HTR-8/SVneo (cell line): Measurements from ENCODE around the gene REXO5.
"Not testable (repeated sequence)": the region's sequence is repeated elsewhere in the genome, so short reads cannot be mapped to it uniquely, and the experiment has no call there.

Experiments
- DNase-seq: peaks from one replicate; pipeline ENCODE4 v3.0.0; 2011; ENCODE audit warnings: low spot score, mixed read lengths; ENCODE audit not compliant: insufficient read length
- FAIRE-seq: peaks from 2 replicates; lab custom pipeline; 2011; peaks lifted over from hg19 to GRCh38; lab: Jason Lieb, UNC

Gene REXO5

GRCh38 chr16:20846030-20846429, 39.7 kb downstream of the REXO5 start:
- FAIRE-seq (no peak), DNase-seq (no peak)

- FAIRE-seq: no peak
- no peak for DNase-seq
Measured at GRCh38 chr16:20846551-20846950, 40.2 kb downstream of the REXO5 start.

DNA sequence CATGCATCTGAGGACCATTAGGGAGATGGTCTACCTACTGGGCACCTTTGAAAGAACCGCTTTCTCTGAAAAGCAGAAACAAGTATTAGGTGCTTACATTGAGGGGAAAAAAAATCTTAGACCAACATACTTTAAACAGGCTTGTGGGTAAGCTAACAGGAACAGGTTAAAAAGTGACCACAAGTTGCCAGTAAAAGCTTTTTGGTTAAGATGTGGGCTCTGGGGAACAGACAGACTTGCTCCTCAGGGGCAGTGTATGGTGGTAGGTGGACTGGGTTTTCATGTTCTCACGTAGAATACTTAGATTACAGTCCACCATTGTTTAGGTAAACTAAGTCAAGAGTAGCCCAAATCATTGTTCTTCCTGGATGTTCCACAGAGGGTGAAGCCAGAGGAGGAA, 41.2 kb downstream of the REXO5 start:
- FAIRE-seq: no peak
- DNase-seq: no peak

GRCh38 chr16:20849589-20850390, 43.5 kb downstream of the REXO5 start:
- peak; percentile 36 for DNase-seq

DNA sequence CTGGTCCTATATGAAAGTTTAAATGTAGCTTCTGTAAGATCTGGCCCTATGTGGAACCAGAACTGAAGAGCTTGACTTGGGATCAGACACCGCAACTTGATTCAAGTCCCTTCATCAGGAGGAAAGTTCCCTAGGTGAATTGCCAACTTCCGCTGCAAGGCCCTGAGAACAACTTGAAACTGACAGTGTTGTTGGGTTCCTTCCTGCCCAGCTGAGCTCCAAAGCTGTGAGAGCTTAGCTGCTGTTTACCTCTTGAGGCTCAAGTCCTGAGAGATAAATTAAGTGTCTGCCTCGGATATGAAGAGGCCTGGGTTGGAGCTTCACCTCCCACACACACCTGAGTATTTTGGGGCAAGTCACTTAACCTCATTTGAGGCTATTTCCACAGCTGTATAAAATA, 44.7 kb downstream of the REXO5 start:
- no peak for FAIRE-seq
- no peak for DNase-seq

More at GRCh38 chr16:20849589-20850390, 43.5 kb downstream of the REXO5 start:
- no peak for FAIRE-seq

GRCh38 chr16:20851601-20852000, 45.3 kb downstream of the REXO5 start:
- FAIRE-seq: no peak
- DNase-seq: peak; percentile 47

DNA sequence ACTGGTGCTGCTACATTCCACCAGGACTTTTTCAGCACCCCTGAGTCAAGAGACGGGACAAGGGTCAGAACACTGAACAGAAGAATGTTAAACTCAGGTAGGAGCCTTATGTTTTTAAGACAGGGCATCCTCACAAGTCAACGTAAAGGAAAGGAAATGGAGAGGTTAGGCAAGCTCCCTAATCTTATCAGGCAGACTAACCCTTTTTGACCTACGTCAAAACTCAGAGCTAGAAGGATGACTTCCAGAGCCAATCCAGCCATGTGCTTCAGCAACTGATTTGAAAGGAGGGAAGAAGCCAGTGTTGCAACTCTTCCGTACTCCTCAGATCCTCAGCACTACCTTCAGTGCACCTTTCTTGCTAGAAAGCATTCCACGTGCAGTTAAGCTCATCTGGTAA, 46.8 kb downstream of the REXO5 start:
- DNase-seq (no peak), FAIRE-seq (no peak)

DNA sequence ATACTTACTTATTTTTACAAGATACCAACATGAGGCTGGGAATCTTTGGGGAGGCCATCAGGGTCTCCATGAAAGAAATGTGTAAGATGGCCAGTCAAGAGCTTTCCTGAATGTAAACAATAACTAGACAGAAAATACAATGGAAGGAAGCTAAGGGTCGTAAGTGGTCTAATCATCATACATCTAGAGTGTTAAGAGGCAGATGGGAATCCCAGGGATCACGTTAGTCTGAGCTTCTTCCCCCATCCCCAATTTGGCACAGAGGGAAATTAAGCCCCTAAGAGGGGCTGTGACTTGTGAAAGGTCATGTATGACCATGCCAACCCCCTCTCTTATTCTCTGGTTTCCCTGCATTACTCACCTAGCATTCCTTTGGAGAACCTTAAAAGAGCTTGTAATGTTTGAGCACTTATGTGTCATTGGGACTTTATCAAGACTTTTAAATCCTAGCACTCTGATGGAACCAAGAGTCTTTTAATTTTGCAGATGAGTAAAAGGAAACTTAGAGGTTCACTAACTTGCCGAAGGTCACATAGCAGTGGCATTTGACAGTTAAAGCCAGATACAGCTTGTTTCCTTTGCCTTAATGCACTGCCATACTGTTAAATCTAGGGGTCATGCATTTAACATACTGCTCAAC, 47.8 kb downstream of the REXO5 start:
- FAIRE-seq (no peak), DNase-seq (no peak)

DNA sequence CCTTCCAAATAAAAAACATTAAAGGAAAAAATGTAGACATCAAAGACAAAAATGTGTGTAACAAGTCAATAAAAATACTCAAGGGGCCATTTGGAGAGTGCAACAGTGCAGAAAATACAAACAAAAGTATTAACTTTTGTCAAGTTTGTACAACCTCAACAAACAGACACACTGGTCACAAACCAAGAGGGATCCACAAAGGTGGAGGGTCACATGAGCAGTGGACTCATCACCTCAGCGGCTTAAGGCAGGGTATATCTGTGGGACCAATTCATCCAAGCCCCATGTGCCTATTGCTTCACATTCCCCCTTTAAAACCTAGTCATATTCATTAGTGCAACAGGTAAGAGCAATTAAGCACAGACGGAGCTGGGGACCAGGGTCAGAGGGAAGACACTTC, 48.6 kb downstream of the REXO5 start:
- DNase-seq (no peak), FAIRE-seq (no peak)

GRCh38 chr16:20857281-20857680, 51.0 kb downstream of the REXO5 start:
- FAIRE-seq: no peak
- no peak for DNase-seq

GRCh38 chr16:20859229-20859628, 52.9 kb downstream of the REXO5 start:
- FAIRE-seq: no peak
- no peak for DNase-seq

DNA sequence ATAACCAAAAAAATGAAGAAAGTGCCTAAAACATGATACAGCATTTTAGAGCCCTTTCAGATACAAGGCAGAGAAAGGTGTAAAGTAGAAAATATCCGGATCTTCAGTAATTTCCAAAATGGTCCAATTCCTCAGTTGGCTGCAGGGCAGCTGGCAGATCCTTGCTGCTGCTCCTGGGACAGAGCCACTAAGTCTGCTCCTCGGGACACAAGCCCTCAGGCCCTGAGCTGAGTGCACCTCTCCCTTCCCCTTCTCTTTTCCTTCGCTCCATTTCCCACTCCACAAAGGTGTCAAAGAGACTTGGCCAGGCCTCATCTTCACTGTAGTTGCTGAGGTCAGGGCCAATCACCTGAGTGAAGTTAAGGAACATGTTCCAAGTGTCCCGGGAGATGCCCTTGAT, 53.4 kb downstream of the REXO5 start:
- no peak for DNase-seq
- FAIRE-seq: no peak

DNA sequence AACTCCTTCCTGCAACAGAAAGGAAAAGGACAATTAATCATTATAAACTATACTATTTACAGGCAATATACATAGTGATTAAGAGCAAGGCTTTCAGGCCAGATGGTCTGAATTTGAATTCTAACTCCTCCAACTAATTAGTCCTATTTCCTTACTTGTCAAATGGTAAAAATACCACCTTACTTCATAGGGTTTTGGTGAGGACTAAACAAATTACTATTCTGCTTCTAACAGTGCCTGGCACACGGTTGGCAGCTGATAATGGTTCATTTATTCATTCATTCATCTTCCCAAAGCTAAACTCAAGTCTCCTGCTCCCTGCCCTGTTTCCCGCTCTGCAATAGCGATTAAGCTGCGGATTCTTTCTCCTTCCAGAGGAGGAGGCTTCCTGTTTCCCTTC, 54.0 kb downstream of the REXO5 start:
- DNase-seq: no peak
- FAIRE-seq: no peak

DNA sequence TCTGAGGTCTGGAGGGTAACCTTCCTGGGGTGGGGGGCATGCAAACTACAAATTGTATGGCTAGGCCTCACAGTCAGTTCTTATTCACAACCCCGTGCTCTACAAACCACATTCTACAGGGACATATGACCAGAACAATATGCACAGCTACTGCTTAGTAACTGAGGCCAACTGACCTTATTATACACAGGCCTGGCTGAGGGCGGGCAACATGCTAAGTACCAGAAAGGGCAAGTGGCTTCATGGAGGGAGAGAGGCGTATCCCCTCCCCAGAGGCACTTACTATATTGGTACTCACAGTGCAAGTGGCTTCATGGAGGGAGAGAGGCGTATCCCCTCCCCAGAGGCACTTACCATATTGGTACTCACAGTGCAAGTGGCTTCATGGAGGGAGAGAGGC, 54.7 kb downstream of the REXO5 start:
- FAIRE-seq, DNase-seq: not testable (repeated sequence)

DNA sequence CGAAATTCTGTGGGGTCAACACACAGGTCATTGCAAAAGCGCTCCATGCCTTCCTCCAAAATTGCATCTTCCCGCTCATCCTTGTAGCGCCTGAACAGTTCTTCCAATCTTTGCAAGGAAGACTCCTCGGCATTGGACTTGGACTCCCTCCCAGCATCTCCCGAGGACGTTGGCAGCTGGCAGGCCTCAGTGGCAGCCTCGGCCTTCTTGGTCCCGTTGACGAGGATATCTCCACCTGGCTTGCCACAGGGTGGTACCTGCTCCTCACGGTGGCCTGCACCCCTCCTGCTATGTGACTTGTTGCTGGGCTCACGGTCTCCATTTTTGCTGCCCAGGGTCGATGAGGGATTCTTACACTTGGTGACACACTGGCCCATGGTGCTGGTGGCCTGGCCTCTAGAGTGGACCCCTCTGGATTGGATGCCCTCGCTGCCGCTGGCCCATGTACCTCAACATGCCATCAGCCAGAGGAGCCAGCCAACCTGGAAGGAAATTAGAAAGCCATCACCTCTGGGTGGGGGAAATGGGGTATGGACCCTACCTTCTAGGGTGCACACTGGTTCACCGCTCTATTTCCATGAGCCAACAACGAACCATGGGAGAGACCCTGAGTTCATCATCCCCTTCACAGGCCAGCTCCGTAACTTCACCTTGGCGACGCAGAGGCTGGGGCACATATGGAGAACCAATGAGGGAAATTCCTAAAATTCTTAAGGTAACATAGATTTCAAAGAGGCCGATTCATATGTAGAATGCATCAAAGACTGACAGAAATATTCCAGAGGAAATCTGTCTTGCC, 56.0 kb downstream of the REXO5 start:
- DNase-seq: no peak
- no peak for FAIRE-seq

GRCh38 chr16:20864376-20864775, 58.0 kb downstream of the REXO5 start:
- DNase-seq, FAIRE-seq: not testable (repeated sequence)

- FAIRE-seq: no peak
- peak; percentile 32 for DNase-seq
Measured at GRCh38 chr16:20865420-20866131, 59.2 kb downstream of the REXO5 start.

DNA sequence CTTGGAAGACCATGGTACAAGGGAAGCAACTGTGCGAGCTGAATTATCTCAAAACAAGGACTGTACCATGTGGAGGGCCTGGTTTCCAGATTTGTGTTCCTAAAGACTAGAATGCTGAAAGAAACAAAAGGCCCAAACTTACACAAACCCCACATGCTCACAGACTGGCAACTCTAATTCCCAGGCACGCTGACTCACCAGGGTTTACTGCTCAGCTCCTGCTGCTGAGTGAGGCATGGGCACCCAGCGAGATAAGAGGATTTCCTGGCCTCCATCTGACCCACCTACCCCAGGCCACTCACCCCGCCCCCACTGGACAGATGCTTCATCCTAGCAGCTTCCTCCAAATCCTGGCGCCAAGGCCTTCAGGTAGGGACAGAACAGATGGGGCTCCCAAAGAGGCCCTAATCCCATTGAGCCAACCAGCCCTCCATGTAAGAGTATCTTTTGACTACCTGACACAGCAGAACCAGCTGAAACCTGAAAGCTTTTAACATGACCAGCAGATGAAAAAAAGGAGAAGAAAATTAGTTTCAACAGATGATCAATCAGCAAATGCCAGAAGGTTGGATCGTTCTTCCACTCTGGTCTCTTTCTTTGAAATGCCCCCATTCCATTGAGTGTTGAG, 59.9 kb downstream of the REXO5 start:
- DNase-seq (peak; percentile 61), FAIRE-seq (no peak)

GRCh38 chr16:20866801-20867200, 60.5 kb downstream of the REXO5 start:
- FAIRE-seq (no peak), DNase-seq (no peak)

DNA sequence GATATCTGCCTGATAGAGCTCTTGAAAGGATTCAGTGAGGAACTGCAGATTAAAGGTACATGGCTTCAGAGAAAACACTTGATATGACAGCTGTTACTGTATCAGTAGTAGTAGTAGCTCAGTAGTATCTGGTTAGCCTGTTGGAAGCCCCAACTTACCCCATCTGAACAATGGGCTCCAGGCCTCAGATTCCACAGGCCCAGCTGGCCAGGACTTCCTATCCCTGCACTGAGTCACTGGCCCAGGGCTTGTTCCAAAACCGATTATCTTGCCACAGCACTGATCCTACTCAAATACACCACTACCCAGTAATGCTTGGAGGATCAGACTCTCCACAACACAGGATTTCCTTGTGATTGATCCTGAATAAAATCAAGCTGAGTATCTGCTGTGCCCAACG, 61.3 kb downstream of the REXO5 start:
- no peak for DNase-seq
- FAIRE-seq: no peak
